Measurements from ENCODE around the gene LHX2. TPM values are rescaled to one million over a fixed set of nuclear protein-coding genes. Genes with fewer than 3 reads are reported as not detected.

LHX2 gene
- total and polyA plus RNA-seq, 2 of the 4 experiments (the other 2 are of a cell fraction) = not detected

- no peak for TF ChIP-seq FOS (IDR thresholded peaks at IDR 0.05; ENCODE audit: low read depth, low read length)
- TF ChIP-seq NFE2L2 (IDR thresholded peaks at IDR 0.05; ENCODE audit: low read depth, low read length) = no peak
Observed at GRCh38 chr9:124018730-124019697, 7.4 kb downstream of the LHX2 start (continued).

- intact Hi-C loops (cut with micrococcal nuclease) = no loop called here
- Histone ChIP-seq H4K91ac (ENCODE audit: insufficient read depth, low read depth, low read length) (no peak overlapping the region), H3K36me3 (ENCODE audit: control insufficient read depth, insufficient read depth, low read length) (no peaks in the 10 kb centered on the region), H4K20me1 (ENCODE audit: insufficient read depth, low read length) (peaks cover 10% of the 10 kb centered on the region; the same call in 1 of the 2 replicates), H3K23ac (ENCODE audit: low read depth, low read length) (no peak overlapping the region), H3K4me1 (ENCODE audit: control insufficient read depth, insufficient read depth, low read length) (no peaks in the 10 kb centered on the region; the same call in 1 of the 2 replicates), H2AK5ac (ENCODE audit: low read depth, low read length) (no peak overlapping the region), H3K4me3 (ENCODE audit: insufficient read depth, low read depth, low read length) (no peak overlapping the region), H3K27ac (ENCODE audit: insufficient read depth, low read length) (no peak overlapping the region), H3K14ac (replicated peaks; ENCODE audit: low read depth, low read length) (no peak overlapping the region), H3K27me3 (ENCODE audit: control insufficient read depth, insufficient read depth, low read length) (peaks cover 98% of the 10 kb centered on the region), H3K18ac (ENCODE audit: low read depth, low read length) (no peak overlapping the region), H3K9me3 (ENCODE audit: control insufficient read depth, insufficient read depth, low read length) (peaks cover 14% of the 10 kb centered on the region), H3K4ac (ENCODE audit: low read depth, low read length) (no peak overlapping the region), H2AFZ (replicated peaks; ENCODE audit: low read length, poor library complexity) (no peak overlapping the region), H3K4me2 (ENCODE audit: low read depth, low read length) (no peak overlapping the region), H2AK9ac (replicated peaks; ENCODE audit: low read depth, low read length, poor library complexity) (no peak overlapping the region), H2BK5ac (ENCODE audit: low read depth, low read length, poor library complexity, severe bottlenecking) (no peak overlapping the region), H3K9ac (ENCODE audit: low read depth, low read length) (no peak overlapping the region), H4K5ac (ENCODE audit: low read depth, low read length) (no peak overlapping the region), H2BK120ac (ENCODE audit: low read depth, low read length) (no peak overlapping the region), H2BK15ac (ENCODE audit: low read depth, low read length) (no peak overlapping the region), H2BK20ac (ENCODE audit: low read depth, low read length) (no peak overlapping the region), H3K56ac (ENCODE audit: extremely low read depth, insufficient read depth, low read length) (no peak overlapping the region), H3K9me1 (ENCODE audit: insufficient read depth, low read length) (0 out of 2 replicates have a peak, but pooled peaks cover 2% of the 10 kb centered on the region), H3K79me1 (ENCODE audit: low read depth in 1 of 2, low read length in 2 of 2) (no peaks in the 10 kb centered on the region), H4K8ac (ENCODE audit: low read depth in 2 of 2, low read length in 2 of 2) (no peak overlapping the region)
- BruUV-seq (replicated peaks) = no TSS peak
- 0% methylated on average over 1 of the region's 15 CpGs; no CpG with 5 or more reads in 1 of the 2 experiments for WGBS, 2 experiments (ENCODE audit: extremely low coverage in 2 of 2, insufficient read length in 1 of 2)
- ATAC-seq (ENCODE audit: low read depth) = no peak
- DNase-seq = no peak
- ChIA-PET POLR2A (ENCODE audit: unreplicated experiment) (no interaction called here), CTCF (interaction anchor here (1.2 kb wide), 1 partner anchor 295 kb away, joined by 3 read pairs; no protein-coding TSS in a partner anchor)
- in situ Hi-C loops (cut with MboI; ENCODE audit: low sequenced_read_pairs) = no loop called here
- dilution Hi-C loops (cut with HindIII; ENCODE audit: low sequenced_read_pairs, unreplicated experiment) = no loop called here
- TF ChIP-seq NFE2L2 (IDR thresholded peaks at IDR 0.05; ENCODE audit: low read depth, low read length) (no peak), RAD21 (IDR thresholded peaks at IDR 0.05; ENCODE audit: low read length) (no peak), USF2 (IDR thresholded peaks at IDR 0.05; ENCODE audit: low read depth, low read length) (no peak), CTCF (conservative IDR thresholded peaks at IDR 0.05; ENCODE audit: low read depth, low read length) (no peak), RCOR1 (IDR thresholded peaks at IDR 0.05; ENCODE audit: insufficient replicate concordance, low read length) (no peak), CHD1 (IDR thresholded peaks at IDR 0.05; ENCODE audit: low read depth, low read length) (no peak), FOS (IDR thresholded peaks at IDR 0.05; ENCODE audit: low read depth, low read length) (no peak), BHLHE40 (IDR thresholded peaks at IDR 0.05; ENCODE audit: low read depth, low read length) (no peak), SMC3 (IDR thresholded peaks at IDR 0.05; ENCODE audit: low read depth, low read length) (no peak), MXI1 (IDR thresholded peaks at IDR 0.05; ENCODE audit: borderline replicate concordance, low read depth, low read length) (no peak), MAZ (IDR thresholded peaks at IDR 0.05; ENCODE audit: borderline replicate concordance, low read depth, low read length) (no peak)
Observed at GRCh38 chr9:124019771-124020519, 8.4 kb downstream of the LHX2 start.
